GM21825 (cell line): Measurements from ENCODE around the gene CYP2W1.
"Not testable (repeated sequence)": the region's sequence is repeated elsewhere in the genome, so short reads cannot be mapped to it uniquely, and the experiment has no call there.

Experiments
- ATAC-seq: cut with Tn5 transposase; IDR thresholded peaks from one replicate; pipeline ENCODE4 v1.9.1; 2021; ENCODE audit warnings: mild to moderate bottlenecking, moderate library complexity; ENCODE audit not compliant: unreplicated experiment

CYP2W1 gene

DNA sequence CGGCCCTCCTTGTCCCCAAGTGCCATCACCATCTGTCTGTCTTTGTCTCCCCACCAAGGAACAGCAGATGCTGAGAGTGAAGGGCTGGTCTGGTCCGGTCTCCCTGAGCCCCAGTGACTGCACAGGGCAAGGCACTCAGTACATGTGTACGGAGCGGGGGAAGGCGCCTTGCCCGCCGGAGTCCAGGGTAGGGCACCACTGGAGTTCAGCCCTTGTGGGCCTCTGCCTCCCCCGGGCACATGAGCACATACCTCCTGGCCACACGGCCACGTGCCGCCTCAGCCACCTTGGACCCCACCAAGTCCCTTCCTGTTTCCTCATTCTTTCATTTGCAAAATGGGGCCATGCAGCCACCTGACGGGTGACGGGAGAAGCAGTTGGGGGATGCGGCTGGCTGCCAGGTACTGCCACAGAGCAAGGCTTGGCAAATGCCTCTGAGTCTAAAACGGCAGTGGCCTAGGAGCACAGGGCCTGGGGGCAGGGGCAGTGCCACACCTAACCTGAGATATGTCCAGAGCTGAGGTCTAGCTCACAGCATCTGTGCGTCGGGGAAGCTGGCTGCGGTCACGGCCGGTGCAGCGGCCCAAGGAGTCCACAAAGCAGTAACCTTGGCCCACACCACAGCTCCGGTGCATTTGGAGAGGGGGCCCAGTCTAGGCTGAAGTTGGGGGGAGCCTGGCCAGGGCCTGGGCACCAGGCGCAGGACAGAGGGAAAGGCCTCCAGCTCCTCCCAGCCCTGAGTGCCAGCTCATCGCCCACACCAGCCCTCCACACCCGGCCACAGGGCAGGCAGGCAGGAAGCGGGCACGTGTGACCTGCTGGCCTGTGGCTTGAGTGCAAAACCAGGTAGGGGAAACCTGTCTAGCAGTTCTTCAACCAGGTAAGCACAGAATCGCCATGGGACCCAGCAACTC is 33.7 kb upstream of the CYP2W1 start:
- no peak for ATAC-seq

DNA sequence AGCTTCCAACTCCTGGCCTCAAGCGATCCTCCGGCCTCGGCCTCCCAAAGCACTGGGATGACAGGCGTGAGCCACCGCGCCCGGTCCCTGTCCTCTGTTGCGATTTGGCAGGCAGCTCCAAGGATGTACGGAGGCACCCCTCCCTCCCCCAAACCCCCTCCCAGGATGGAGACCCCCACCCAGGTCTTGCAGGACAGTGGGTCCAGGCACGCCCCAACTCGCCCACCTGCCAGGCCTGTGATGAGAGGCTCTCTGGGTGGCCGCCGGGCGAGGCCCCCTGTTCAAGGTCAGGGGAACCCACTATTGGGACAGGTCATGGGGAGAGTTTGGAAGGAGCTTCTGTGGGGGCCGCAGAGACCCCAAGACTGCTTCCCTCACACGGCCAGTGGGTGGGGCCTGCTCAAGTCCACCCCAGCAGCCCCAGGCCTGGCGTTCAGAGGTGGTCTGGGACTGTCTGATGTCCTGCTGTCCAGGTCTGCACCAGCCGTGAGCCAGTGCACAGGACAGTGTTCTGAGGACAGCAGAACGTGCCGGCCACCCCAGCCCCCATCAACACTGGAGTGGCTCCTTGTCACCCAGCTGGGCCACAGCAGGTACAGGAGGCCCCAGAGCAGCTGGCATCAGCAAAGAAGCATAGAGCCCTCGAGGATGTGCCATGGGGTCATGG is 31.0 kb upstream of the CYP2W1 start:
- no peak for ATAC-seq

- ATAC-seq: no peak
These were observed 30.2 kb upstream of the CYP2W1 start for GRCh38 chr7:952548-953441.

DNA sequence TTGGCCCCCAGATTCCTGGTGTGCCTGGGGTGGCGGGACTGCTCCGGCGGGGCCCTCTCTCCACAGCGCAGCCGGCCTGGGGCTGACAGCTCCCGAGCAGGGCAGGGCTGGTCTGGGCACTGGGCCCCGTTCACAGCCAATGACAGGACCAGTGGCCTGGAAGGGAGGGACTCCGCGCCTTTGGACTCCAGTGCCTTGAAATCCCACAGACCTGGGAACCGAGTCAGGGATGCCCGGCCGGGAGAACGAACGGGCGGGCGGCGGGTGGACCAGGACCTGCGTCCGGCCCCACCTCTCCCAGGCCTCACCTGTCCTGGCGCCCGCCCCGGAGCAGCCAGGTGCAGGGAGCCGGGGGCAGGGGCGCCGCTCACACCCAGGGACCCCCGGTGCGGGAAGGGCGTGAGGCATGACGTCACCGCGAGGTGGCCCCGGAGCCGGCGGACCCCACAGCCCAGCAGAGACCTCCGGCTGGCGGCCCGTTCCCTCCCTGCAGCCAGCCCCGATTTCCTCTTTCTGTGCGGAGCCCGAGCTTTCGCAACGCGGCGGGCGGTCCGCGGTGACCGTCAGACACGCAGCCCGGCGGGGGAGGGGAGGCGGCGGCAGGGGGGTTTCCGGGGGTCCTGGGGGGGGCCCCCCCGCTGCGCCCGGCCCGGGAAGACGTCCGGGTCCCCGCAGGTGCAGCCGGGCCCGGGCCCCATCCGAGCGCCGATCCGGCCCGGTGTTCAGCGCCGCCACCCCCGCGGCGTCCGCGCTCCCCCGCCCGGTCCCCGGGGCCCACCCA is 29.2 kb upstream of the CYP2W1 start:
- ATAC-seq: peak; percentile 2

DNA sequence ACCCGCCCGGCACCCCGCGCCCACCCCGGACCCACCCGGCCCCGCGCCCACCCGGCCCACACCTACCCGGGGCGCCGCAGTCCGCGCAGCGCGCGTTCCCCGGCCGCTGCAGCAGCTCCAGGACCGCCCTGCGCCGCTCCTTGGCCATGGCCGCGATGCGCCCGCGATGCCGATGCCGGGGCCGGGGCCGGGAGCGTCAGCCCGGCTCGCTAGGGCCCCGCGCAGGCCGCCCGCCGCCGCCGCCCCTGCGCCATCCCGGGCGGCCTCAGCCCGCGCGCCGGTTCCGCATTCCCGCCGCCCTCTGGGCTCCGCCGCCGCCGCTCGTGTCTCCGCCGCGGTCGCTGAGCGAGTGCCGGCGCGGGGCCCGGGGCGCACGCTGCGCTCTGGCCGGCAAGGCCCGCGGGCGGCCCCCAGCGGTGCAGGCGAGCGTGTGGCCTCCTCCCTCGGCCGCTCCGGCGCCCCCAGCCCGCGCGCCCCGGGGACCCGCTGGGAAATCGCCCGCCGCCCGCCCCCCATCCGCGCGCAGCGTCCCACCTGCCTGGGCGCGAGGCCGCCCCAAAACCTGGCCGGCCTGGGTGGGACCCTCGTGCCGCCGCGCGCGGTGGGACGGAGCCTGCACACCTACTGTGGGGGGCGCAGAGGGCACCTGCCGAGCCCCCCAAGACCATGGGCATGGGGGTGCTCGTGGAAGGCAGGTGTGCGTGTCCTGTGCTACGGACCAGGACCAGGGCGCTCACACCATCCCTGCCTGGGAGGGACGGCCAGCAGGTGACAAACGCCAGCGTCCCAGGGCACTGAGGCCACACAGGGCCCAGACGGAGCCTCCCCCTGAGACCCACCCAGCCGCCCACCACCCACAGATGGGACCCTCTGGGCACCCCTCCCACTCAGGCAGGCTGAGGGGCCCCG is 28.4 kb upstream of the CYP2W1 start, which contains the start of gene ADAP1:
Gene ADAP1 (minus strand): TSS at position 351 of the 909 bp plus-strand sequence. CDS start 203 bp downstream, at position 148.
- peak; percentile 42 for ATAC-seq

DNA sequence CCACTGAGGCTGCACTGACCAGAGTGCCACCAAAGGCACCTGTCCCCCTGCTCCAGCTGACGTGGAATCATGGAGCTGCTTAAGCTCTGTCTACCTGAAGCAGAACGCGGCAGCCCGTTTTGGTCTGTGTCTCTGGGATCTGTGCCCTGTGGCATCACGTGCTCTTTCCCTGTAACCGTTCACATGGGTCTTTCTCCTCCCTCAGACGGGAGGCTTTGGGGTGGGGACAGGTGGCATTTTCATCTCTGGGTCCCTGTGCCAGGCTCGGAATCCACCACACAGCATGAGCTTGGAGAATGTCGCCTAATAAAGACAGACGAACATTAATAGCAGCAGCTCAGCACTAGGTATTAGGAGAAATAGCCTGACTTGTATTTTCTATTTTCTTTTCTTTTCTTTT is 26.9 kb upstream of the CYP2W1 start:
- no peak for ATAC-seq

- ATAC-seq: no peak
These were observed 25.4 kb upstream of the CYP2W1 start for GRCh38 chr7:957418-958220.

DNA sequence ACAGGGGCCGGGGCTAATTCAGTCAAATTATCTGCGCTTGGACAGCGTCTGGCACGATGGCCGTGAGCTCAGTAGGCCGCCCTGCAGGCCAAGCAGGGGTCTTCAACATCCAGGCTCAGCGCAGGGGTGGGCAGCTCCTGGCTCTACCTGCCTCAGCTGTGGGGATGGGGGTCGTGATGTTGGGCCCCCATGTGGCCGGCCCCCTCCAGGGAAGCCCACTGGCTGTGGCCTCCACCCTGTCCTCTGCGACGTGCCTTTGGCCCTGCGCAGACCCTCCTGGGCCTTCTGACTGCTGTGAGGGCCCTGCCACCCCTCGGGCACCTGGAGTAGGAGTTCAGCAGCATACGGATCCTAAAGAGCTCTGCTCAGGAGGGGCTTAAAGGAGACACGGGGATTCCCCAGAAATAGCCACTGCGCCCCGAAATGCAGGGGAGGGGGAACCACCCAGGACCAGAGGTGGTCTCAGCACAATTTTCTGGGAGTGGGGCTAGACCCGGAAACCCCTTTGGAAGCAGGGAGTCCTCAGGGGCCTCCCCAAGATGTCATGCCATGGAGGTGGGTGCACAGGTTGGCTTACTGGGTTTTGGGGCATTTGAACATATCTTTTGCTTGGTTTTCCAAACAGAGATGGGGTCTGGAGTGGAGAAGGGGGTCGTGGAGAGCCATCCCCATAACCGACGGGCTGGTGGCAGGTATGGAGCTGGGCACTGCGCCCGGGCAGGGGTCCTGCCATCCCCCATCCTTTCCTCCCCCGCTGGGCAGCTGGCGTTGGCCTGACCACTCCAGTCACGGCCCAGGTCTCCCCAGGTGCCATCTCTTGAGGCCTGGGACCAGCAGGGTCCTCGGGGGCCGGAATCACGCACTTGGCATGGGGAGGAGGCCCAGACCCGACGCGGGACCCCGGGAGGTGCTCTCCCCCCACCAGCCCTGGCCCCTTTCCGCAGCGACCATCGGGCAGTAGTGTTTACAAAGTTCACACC is 24.5 kb upstream of the CYP2W1 start:
- ATAC-seq: no peak

GRCh38 chr7:959271-959670 is 23.7 kb upstream of the CYP2W1 start:
- no peak for ATAC-seq

DNA sequence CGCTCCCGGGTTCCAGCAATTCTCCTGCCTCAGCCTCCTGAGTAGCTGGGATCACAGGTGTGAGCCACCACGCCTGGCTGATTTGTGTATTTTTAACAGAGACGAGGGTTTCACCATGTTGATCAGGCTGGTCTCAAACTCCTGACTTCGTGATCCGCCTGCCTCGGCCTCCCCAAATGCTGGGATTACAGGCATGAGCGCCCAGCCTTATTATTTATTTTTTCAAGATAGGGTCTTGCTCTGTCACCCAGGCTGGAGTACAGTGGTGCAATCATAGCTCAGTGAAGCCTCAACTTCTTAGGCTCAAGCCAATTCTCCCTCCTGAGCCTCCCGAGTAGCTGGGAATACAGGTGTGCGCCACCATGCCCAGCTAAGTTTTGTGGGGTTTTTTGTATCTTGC is 23.2 kb upstream of the CYP2W1 start:
- ATAC-seq: not testable (repeated sequence)

DNA sequence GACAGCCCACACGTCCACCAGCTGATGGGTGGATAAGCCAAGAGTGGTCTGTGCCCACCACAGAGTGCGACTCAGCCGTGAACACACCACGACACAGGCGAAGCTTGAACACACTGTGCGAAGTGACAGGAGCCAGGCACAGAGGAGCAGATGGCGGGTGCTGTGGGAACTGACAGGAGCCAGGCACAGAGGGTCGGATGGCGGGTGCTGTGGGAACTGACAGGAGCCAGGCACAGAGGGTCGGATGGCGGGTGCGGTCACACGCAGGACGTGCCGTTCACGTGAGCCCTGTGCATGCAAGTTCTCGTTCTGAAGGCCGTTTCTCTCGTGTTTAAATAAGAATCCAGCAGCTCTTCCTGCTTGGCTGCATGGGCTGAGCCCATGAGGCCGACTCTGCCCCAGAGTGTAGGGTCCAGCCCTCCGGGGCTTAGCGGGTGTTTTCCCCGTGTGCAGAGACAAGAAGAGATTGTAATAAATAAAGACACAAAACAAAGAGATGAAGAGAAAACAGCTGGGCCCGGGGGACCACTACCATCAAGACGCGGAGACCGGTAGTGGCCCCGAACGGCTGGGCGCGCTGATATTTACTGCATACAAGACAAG is 22.6 kb upstream of the CYP2W1 start:
- no peak for ATAC-seq

DNA sequence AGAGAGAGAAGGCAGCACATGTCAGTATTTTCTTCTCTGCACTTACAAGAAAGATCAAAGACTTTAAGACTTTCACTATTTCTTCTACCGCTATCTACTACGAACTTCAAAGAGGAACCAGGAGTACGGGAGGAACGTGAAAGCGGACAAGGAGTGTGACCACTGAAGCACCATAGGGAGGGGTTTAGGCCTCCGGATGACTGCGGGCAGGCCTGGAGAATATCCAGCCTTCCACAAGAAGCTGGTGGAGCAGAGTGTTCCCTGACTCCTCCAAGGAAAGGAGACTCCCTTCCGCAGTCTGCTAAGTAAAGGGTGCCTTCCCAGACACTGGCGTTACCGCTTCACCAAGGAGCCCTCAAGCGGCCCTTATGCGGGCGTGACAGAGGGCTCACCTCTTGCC is 22.0 kb upstream of the CYP2W1 start:
- not testable (repeated sequence) for ATAC-seq

GRCh38 chr7:961546-962400 is 21.2 kb upstream of the CYP2W1 start:
- ATAC-seq: no peak

- ATAC-seq: no peak
These were observed 20.4 kb upstream of the CYP2W1 start for GRCh38 chr7:962401-963081.
